ENCODE results near the gene EN1.

EN1 gene

GRCh38 chr2:118846953-118847761 is at the start of gene EN1:
TSS of gene EN1 (minus strand) at chr2:118847648. CDS start at chr2:118847167, 481 bp downstream.
- DNase-seq = no peak

DNA sequence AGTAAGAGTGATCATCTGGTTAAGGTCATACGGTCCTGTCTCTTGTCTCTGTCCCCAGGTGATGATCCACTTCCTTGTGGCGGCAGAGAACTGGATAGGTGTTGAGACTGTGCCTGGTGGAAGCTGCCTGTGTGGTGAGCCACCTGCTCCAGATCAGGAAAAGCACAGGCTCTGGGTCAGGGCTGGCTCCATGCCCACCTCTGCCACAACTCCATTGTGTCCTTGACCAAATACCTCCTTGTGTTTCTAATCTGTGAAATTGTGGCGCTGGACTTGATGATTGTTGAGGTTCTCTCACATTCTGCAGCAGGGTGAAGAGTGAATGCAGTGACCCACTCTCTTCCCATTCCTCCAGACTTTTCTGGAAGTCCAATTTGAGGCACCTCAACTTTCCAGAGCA is 45.7 kb upstream of the EN1 start:
- DNase-seq = no peak

- no peak for DNase-seq
Observed at GRCh38 chr2:118889995-118890394, 42.5 kb upstream of the EN1 start.

DNA sequence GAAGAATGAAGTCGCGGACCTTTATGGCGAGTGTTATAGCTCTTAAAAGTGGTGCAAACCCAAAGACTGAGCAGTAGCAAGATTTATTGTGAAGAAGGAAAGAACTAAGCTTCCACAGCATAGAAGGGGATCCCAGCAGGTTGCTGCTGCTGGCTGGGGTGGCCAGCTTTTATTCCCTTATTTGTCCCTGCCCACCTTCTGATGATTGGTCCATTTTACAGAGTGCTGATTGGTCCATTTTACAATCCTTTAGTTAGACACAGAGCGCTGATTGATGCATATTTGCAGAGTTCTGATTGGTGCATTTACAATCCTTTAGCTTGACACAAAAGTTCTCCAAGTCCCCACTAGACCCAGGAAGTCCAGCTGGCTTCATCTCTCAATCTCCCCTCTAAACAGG is 36.3 kb upstream of the EN1 start:
- DNase-seq = no peak

- peak; percentile 50 for DNase-seq
Observed at GRCh38 chr2:118882693-118883336, 35.4 kb upstream of the EN1 start.

- DNase-seq = peak; percentile 37
Observed at GRCh38 chr2:118881490-118882129, 34.2 kb upstream of the EN1 start.

DNA sequence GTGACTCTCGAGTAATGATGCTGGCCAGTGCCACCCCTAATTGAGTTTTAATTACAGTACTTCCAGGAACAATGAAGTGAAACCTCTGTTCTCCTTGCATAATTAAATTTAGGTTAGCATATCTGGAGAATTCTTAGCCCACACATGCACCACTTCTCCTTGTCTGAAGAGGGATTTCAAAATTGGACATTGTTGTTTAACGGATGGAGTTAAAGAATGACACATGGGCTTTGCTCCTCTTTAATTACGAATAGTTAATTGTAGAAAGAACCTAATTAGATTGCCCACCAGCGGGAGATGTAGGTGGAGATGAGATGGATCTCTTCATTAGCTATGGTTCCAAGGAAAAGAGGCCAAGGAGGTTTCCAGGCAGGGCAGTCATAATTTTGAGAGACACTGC is 33.1 kb upstream of the EN1 start:
- no peak for DNase-seq

- DNase-seq = no peak
Observed at GRCh38 chr2:118878531-118879149, 31.2 kb upstream of the EN1 start.

GRCh38 chr2:118875318-118875717 is 27.9 kb upstream of the EN1 start:
- DNase-seq = no peak

GRCh38 chr2:118874324-118874723 is 26.9 kb upstream of the EN1 start:
- DNase-seq = no peak

- peak; percentile 38 for DNase-seq
Observed at GRCh38 chr2:118865106-118865505, 17.7 kb upstream of the EN1 start.

GRCh38 chr2:118864207-118864606 is 16.8 kb upstream of the EN1 start:
- DNase-seq = no peak

DNA sequence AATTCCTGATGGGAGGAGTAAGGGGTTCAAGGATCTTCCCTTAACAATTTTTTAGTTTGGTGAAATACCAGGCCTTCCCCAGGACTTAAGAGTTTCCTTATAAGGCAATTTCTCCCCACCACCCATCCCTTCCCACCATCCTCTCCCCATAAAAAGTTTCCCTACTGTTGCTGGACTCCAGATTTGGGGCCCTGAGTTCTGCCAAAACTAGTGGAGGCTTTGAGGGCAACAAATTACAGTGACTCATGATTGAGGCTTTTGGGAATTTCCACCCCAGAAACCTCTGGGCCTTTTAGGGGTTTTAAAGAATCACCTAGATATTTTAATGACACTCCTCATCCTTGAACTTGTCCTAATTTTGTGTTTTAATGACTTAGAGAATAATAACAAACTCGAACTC is 14.3 kb upstream of the EN1 start:
- DNase-seq = no peak

- no peak for DNase-seq
Observed at GRCh38 chr2:118861242-118861641, 13.8 kb upstream of the EN1 start.

GRCh38 chr2:118860506-118860905 is 13.1 kb upstream of the EN1 start:
- DNase-seq = no peak

- DNase-seq = no peak
Observed at GRCh38 chr2:118859157-118859770, 11.8 kb upstream of the EN1 start.

DNA sequence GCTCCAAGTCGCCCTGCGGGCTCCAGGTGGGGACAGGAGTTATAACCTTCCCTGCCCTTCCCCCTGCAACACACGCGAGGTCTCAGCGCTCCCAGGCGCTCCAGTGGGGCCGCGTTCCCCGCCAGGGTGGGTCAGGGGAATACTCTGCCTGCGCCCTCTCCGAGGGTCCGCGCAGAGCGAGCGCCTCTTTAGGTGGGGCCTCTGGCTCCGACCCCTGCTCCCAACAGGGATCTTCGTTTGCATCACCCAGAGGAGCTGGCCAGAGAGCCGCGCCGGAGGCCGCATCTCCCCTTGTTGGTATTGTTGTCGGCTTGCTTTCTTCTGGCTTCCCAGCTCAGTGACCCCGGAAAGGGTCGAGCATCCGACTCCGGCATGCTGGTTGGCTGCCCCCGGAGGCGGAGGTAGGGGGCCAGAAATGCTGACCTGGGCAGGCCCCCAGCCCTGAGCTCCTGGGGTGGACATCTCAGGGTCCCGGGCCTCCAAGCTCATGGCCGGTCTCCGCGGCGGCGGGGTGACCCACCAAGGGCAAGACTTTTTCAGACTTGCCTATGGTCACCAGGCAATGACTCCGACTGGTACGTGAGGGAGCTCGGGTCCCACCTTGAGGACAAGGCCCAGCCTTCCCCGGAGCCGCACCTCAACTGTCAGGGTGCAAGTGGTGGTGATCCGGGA is 11.2 kb upstream of the EN1 start:
- no peak for DNase-seq

GRCh38 chr2:118857677-118858484 is 10.4 kb upstream of the EN1 start:
- DNase-seq = no peak

DNA sequence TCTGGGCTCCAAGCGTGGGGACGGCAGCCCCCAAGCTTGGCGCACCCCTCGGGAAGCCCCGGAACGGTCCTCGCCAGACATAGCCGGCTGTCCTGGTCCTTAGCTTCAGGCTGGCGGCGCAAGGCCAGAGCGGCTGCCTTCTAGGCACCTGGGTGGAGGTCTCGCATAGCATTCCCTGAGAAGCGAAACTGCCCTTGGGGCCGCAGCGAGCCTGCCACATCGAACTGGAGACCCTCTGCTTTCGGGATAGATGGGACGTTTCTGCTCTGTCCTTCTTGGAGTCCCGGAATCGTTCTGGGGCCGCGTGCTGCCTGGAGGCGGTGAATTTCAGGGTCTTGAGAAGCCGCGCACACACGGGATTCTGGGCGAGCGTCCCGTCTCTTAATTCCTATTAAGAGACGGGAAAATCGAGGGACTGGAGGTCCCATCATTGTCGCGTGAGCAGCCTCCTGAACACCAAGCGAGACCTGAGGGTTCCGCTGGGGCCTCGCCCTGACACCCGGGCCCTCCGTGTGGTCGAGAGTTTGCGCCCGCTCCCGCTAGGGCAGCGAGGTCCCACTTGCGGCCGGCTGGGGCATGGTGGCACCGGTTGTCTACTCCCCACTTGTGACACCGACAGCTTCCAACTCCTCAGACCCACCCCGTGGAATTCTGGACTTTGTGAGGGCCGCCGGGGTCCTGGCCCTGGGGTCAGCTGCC is 9.7 kb upstream of the EN1 start:
- DNase-seq = no peak

DNA sequence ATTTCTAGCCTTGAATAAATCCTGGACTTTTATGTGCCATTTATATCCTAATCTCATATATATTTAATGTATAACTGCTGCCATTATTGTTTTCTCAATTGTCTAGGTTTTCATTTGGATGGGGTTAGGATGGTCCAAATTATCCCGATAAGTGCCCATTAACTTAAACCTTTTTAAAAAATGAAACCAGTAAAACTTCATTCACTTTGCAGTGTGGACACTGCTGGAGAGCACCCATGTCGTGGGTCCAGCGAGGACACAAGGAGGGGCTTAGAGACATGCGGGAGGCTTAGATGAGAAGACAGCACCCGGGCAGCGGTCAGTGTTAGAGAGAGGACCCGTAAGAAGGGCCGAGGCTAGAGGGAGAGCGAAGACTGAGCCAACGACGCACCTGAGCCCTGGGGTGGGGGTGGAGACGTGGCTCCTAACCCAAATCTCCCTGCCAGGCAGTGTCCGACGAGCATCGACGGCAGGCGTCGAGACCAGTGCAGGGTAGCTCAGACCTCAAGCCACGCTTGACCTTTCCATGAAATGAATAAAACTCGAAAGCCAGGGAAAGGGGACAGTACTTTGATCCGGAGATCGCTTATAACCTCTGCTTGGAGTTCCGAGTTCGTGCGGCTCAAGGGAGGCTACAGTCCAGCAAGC is 9.0 kb upstream of the EN1 start:
- DNase-seq = no peak

Measured in HCEC 1CT (cell line).